ENCODE results near the gene LRIF1.

DNA sequence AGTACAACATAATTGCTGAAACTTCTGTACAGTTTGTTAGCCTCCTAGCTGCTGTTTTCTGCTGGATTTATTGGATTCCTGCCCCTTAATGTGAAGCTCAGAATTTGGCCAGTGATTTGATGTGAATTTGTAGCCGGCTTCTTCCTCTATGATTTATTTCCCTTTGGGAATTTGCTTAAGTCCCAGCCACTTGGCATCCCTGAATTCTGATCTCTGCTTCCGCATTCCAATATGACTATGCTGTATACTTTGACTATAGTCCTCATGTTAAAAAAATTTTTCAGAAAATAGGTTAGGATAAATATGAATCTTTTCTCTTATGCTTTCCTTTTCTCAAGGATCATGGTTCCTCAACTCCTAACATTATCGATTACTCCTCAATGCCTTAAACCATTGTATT is 12.4 kb upstream of the LRIF1 start:
- TF ChIP-seq POLR2AphosphoS5 (IDR thresholded peaks at IDR 0.05), result no peak
- TF ChIP-seq, protein P1, sequence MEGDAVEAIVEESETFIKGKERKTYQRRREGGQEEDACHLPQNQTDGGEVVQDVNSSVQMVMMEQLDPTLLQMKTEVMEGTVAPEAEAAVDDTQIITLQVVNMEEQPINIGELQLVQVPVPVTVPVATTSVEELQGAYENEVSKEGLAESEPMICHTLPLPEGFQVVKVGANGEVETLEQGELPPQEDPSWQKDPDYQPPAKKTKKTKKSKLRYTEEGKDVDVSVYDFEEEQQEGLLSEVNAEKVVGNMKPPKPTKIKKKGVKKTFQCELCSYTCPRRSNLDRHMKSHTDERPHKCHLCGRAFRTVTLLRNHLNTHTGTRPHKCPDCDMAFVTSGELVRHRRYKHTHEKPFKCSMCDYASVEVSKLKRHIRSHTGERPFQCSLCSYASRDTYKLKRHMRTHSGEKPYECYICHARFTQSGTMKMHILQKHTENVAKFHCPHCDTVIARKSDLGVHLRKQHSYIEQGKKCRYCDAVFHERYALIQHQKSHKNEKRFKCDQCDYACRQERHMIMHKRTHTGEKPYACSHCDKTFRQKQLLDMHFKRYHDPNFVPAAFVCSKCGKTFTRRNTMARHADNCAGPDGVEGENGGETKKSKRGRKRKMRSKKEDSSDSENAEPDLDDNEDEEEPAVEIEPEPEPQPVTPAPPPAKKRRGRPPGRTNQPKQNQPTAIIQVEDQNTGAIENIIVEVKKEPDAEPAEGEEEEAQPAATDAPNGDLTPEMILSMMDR (IDR thresholded peaks at IDR 0.05), result no peak
- TF ChIP-seq POLR2A (IDR thresholded peaks at IDR 0.05), result no peak
